ENCODE data around the gene UBE2I. TPM values are rescaled to one million over a fixed set of nuclear protein-coding genes. Genes with fewer than 3 reads are reported as not detected.

UBE2I gene
- total RNA-seq, 1 experiment from 2014 or later = 229 TPM

- TF ChIP-seq ZNF425 (CRISPR knock-in tag; conservative IDR thresholded peaks at IDR 0.05) = no peak
- no peak for TF ChIP-seq PREB (CRISPR knock-in tag; IDR thresholded peaks at IDR 0.05; ENCODE audit: borderline replicate concordance)
- no peak for TF ChIP-seq FOXJ3 (CRISPR knock-in tag; IDR thresholded peaks at IDR 0.05; ENCODE audit: borderline replicate concordance)
- TF ChIP-seq, protein P1, sequence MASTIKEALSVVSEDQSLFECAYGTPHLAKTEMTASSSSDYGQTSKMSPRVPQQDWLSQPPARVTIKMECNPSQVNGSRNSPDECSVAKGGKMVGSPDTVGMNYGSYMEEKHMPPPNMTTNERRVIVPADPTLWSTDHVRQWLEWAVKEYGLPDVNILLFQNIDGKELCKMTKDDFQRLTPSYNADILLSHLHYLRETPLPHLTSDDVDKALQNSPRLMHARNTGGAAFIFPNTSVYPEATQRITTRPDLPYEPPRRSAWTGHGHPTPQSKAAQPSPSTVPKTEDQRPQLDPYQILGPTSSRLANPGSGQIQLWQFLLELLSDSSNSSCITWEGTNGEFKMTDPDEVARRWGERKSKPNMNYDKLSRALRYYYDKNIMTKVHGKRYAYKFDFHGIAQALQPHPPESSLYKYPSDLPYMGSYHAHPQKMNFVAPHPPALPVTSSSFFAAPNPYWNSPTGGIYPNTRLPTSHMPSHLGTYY (CRISPR knock-in tag; IDR thresholded peaks at IDR 0.05) = no peak
Measured at GRCh38 chr16:1261131-1261892, 48.1 kb upstream of the UBE2I start (continued).

- peaks cover 5% of the 10 kb centered on the region for H3K4me1 Mint-ChIP-seq
- ChIA-PET POLR2A (no interaction called here), CTCF (no interaction called here)
- ATAC-seq = no peak
- no peak overlapping the region for H3K27ac Mint-ChIP-seq
- TF ChIP-seq JUN (CRISPR knock-in tag; IDR thresholded peaks at IDR 0.05) (no peak), PRRX2 (CRISPR knock-in tag; IDR thresholded peaks at IDR 0.05) (no peak), E2F5 (CRISPR knock-in tag; IDR thresholded peaks at IDR 0.05) (no peak), ZNF317 (CRISPR knock-in tag; IDR thresholded peaks at IDR 0.05; ENCODE audit: borderline replicate concordance, low read depth) (no peak), ZNF121 (CRISPR knock-in tag; IDR thresholded peaks at IDR 0.05) (no peak), CDX4 (CRISPR knock-in tag; IDR thresholded peaks at IDR 0.05; ENCODE audit: borderline replicate concordance) (no peak), USF1 (CRISPR knock-in tag; IDR thresholded peaks at IDR 0.05) (no peak)
- TF ChIP-seq, protein P2, sequence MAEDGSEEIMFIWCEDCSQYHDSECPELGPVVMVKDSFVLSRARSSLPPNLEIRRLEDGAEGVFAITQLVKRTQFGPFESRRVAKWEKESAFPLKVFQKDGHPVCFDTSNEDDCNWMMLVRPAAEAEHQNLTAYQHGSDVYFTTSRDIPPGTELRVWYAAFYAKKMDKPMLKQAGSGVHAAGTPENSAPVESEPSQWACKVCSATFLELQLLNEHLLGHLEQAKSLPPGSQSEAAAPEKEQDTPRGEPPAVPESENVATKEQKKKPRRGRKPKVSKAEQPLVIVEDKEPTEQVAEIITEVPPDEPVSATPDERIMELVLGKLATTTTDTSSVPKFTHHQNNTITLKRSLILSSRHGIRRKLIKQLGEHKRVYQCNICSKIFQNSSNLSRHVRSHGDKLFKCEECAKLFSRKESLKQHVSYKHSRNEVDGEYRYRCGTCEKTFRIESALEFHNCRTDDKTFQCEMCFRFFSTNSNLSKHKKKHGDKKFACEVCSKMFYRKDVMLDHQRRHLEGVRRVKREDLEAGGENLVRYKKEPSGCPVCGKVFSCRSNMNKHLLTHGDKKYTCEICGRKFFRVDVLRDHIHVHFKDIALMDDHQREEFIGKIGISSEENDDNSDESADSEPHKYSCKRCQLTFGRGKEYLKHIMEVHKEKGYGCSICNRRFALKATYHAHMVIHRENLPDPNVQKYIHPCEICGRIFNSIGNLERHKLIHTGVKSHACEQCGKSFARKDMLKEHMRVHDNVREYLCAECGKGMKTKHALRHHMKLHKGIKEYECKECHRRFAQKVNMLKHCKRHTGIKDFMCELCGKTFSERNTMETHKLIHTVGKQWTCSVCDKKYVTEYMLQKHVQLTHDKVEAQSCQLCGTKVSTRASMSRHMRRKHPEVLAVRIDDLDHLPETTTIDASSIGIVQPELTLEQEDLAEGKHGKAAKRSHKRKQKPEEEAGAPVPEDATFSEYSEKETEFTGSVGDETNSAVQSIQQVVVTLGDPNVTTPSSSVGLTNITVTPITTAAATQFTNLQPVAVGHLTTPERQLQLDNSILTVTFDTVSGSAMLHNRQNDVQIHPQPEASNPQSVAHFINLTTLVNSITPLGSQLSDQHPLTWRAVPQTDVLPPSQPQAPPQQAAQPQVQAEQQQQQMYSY (CRISPR knock-in tag; IDR thresholded peaks at IDR 0.05) = no peak
- TF ChIP-seq, protein P3, sequence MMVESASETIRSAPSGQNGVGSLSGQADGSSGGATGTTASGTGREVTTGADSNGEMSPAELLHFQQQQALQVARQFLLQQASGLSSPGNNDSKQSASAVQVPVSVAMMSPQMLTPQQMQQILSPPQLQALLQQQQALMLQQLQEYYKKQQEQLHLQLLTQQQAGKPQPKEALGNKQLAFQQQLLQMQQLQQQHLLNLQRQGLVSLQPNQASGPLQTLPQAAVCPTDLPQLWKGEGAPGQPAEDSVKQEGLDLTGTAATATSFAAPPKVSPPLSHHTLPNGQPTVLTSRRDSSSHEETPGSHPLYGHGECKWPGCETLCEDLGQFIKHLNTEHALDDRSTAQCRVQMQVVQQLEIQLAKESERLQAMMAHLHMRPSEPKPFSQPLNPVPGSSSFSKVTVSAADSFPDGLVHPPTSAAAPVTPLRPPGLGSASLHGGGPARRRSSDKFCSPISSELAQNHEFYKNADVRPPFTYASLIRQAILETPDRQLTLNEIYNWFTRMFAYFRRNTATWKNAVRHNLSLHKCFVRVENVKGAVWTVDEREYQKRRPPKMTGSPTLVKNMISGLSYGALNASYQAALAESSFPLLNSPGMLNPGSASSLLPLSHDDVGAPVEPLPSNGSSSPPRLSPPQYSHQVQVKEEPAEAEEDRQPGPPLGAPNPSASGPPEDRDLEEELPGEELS (CRISPR knock-in tag; IDR thresholded peaks at IDR 0.05) = no peak
- H3K27me3 Mint-ChIP-seq (ENCODE audit: low read depth) = peaks cover 37% of the 10 kb centered on the region
- peaks cover 9% of the 10 kb centered on the region; the same call in 1 of the 2 replicates for H3K36me3 Mint-ChIP-seq
- H3K9me3 Mint-ChIP-seq = peaks cover 15% of the 10 kb centered on the region
- DNase-seq (ENCODE audit: low spot score) = no peak
- H3K4me3 Mint-ChIP-seq = no peak overlapping the region
Measured at GRCh38 chr16:1262210-1262845, 47.1 kb upstream of the UBE2I start.

Data from WTC11 (cell line).